RPMI8226 (cell line): Measurements from ENCODE around the gene TIGD2.
"Not testable (repeated sequence)": the region's sequence is repeated elsewhere in the genome, so short reads cannot be mapped to it uniquely, and the experiment has no call there.

ENCODE experiments used
- DNase-seq: peaks from one replicate; pipeline ENCODE4 v3.0.0-alpha.2; 2015

The TIGD2 gene

DNA sequence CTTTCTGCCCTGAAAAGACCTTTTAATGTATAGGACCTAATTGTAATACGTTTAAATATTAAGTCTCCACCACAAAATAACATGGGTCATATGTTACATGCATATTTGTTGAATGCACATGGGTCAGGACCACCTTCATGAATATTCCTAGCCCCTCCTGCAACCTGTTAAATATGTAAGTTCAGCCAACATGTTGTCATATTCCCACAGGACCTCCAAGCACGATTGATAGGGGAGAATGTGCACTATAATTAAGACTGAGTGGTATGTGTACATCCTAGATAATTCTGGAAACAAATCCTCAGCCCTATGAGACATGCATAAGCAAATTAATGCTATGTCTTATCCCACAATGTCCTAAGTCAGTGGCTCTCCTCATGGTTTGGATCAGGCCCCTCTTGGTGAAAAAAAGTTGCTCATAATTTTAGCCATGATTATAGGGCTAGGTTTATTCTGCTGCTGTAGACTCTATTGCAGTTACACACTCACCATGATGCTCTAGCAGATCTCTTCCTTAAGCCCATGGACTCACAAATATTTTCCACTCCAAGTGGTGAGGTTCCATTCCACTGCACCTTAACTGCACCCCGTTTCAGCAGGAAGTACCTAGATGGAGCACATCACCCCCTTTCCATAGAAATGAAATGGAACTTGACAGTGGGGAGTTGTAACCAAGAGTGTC, 10.2 kb downstream of the TIGD2 start:
- DNase-seq: no peak

DNA sequence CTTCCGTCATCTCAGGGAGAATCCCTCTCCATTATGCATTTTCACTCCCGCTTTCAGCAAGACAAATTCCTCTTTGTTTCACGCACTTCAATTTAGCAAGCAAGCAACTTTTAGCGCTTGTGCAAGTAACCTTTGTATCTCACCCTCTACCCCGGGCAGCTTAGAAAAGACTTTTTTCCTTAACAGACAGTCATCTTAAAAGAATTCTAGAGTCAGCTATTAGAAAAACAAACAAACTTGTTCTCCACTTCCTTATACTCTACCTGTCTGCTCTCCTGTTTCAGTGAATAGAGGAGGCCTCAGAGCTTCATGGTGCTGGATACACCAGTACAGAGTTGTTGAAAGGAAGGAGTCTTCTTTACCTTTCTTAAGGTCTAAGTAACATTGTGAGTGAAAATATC, 12.1 kb downstream of the TIGD2 start:
- DNase-seq: no peak

GRCh38 chr4:89125901-89126782, 14.8 kb downstream of the TIGD2 start:
- DNase-seq: no peak

- DNase-seq: no peak
These were observed 17.8 kb downstream of the TIGD2 start for GRCh38 chr4:89129080-89129640.

- DNase-seq: no peak
These were observed 23.5 kb downstream of the TIGD2 start for GRCh38 chr4:89134775-89135319.

DNA sequence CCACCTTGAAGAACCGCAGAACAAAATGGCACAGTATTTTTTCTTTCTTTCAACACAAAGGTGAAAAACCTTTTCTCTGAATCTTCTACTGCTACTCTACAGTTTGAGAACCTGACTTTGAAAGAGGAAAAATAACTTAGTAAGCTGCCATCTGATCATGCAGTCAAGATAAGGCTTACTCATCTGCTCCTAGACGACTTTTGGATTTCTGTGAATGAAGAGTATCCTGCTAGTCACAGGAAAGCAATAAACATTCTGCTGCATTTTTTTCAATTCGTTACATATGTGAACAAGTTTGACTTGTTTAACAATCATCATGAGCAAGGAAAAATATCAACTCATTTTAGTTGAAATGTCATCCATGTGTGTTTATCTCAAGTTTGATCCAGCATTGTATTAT, 25.2 kb downstream of the TIGD2 start:
- DNase-seq: no peak

DNA sequence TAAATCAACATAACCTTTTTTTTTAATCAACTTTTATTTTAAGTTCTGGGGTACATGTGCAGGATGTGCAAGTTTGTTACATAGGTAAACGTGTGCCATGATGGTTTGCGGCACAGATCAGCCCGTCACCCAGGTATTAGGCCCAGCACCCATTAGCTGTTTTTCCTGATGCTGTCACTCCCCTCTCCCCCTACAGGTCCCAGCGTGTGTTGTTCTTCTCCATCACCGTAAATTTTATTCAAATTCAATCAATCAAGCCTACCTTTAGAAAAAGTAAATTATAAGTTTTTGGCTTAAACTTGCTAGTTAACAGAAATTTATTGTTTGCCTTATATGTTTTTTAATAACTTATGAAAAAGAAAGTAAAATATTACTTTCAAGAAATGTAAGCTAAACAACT, 25.9 kb downstream of the TIGD2 start:
- no peak for DNase-seq

- no peak for DNase-seq
These were observed 26.4 kb downstream of the TIGD2 start for GRCh38 chr4:89137695-89138094.

DNA sequence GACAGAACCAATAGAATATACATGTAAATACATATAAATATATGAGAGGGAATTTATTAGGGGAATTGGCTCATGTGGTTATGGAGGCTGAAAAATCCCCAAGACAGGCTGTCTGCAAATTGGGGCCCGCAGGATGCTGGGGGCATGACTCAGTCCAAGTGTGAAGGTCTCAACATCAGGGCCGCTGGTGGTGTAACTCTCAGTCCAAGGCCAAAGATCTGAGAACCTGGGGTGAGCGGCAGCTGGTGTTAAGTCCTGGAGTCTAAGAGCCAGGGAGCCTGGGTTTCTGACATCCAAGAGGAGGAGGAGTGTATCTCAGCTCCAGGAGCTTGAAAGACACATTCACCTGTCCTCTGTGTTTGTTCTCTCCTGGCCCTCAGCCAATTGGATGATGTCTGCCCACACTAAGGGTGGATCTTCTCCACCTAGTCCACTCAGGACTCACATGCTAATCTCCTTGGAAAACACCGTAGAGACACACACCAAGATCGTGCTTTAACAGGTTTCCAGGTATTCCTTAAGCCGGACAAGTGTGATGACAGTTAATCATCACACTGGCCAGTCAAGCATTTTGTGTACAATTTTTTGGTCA, 28.9 kb downstream of the TIGD2 start:
- DNase-seq: peak; percentile 5

- peak; percentile 33 for DNase-seq
These were observed 31.6 kb downstream of the TIGD2 start for GRCh38 chr4:89142691-89143669.

GRCh38 chr4:89144652-89145051, 33.3 kb downstream of the TIGD2 start:
- not testable (repeated sequence) for DNase-seq

DNA sequence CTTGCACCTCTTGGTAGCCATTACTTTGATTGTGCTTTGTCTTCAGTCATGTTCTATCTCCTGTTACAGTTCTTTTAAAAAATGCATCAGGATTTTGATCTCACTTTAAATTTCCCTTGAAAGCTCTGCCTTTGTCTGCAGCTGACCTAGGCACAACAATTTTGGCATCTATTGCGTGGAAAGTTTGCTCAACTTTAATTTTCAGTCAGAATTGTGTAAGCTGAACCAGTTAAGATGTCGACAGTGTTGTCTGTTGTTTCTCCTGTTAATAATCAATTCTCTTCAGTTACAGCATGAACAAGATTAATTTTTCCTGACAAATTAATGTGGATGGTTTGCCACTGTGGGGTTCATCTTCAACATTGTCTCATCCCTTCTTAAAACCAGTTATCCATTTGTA, 34.9 kb downstream of the TIGD2 start:
- DNase-seq: no peak

DNA sequence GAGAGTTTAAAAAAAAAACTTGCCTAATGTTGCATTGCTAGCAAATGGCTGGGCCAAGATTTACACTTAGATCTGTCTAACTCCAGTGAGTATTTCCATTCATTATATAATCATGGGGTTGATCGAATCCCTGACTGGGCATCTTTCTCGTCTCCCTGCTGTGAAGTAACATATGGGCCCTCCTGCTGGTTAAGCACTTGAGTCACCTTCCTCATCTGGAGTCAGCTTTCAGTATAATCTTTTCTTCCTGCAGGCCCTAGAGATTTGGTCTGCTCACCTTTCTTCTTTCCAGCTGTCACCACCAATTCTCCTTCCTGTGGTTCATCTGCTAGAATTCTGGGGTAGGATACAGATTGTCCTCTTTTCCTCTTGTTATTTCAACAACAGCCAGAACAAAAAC, 41.6 kb downstream of the TIGD2 start:
- DNase-seq: peak; percentile 59

DNA sequence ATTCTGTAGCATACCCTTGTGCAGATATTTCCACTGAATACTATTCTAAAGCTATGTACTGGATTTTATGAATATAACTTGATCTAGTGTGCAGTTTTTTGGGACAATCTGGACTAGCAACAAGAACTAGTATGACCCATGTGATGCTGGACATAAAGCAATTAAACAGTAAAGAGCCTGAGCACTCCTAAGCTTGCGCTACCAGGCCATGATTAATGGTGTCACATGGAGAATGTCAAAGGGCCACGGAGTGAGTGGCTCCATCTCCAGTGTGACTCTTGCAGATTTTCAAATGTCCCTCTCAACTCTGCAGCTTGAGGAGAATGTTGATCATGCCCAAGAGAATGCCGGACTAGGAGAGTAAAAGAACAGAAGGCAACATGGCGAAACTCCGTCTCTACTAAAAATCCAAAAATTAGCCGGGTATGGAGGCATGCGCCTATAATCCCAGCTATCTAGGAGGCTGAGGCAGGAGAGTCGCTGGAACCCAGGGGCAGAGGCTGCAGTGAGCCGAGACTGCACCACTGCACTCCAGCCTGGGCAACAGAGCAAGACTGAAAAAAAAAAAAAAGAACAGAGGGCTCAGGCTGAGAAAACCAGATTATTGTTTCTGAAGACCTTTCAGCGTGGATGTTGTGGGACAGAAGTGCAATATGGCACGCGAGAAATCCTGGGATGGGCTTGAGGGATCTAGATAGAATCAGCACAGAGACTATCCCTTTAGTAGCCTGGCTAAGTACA, 45.0 kb downstream of the TIGD2 start:
- no peak for DNase-seq

DNA sequence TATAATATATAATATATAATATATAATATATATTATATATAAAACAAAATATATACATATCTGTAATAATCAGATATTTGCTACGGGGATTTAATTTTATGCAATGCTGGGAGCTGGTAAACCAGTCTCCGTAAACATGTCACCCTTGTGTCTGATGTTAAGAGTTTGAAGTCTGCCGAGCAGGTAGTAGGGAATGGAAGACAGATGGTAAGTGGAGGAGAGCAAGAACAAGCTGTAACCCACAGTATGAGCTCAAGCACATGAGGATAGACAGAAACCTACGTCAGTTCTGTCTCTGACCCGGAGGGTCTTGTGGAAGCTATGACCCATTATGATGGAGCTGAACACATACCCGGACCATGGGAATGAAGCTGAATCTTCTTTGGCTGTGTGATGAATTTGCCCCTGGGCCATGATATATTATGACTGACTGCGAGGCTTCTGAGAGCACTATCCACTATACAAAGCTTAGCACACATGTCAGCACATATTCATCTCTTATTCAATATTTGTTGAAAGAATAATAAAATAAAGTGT, 46.2 kb downstream of the TIGD2 start:
- no peak for DNase-seq

DNA sequence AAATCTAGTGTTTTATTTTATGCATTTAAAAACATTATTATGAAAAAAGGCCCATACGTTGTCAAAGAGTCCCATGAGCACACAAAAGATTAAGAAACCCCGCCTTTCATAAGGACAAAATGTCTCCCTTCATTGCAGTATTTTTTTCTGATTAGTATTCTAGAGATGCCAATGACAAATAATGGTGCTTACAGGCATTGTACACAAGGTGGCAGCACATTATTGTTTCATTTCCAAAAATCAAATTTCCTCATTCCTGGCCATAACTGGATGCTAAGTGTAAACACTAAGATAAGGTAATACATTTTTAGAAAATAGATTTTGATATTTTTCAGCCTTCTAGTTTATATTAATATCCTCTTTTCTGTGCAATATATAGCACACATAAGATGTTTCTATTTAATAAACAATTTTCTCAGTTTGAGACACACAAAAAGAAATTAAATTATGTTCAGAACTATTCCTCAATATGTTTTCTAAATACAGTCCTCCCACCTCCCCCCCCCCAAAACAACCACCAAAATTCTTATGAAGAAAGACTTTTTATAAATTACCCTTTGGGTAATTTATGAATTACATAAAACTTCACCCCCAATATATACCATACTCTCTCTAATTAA, 47.7 kb downstream of the TIGD2 start:
- DNase-seq: peak; percentile 16

- no peak for DNase-seq
These were observed 49.5 kb downstream of the TIGD2 start for GRCh38 chr4:89160806-89161205.

DNA sequence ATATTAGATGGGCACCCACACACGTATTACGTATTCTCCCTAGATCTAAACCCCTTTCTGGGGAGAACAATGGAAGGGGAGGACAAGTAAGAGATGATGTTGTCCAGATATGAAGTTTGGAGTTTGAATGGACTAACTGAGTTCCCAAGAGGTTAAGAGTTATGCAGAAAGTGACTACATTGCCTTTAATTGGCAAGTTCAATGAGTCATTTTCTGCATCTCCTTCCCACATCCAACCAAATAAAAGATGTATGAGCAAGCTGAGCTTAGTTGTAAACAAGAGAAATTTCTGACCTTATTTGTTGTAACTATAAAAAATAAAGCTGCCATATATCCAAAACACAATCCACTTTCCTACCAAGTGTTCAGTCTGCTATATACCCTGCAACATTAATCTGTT, 50.5 kb downstream of the TIGD2 start:
- DNase-seq: no peak

DNA sequence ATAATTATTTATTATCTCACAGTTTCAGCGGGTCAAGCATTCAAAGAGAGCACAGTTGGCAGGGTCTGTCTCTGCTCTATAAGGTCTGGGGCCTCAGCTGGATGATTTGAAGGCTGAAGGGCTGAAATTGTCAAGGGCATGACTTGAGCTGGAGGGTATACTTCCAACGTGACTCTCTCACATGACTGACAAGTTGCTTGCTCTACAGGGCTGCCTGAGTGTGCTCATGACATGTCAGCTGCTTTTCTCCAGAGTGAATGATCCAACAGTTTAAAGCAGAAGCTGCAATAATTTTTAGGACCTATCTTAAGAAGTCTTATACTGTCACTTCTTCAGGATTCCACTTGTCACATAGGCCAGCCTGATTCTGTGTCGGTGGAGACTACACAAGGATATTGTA, 51.2 kb downstream of the TIGD2 start:
- DNase-seq: no peak

DNA sequence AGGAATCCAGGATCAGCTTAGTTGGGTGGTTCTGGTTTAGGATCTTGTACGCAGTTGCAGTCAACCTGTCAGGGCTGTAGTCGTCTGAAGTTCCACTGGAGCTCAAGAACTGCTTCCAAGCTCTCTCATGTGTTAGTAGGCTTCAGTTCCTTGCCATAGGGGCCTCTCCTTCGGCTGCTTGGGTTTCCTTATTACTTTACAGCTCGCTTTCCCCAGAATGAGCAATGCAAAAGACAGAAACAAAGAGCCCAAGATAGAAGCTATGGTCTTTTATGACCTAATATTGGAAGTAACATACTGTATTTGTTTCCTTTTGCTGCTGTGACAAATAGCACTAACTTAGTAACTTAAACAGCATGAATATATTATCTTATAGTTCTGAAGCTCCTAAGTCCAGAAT, 51.7 kb downstream of the TIGD2 start:
- DNase-seq: no peak

DNA sequence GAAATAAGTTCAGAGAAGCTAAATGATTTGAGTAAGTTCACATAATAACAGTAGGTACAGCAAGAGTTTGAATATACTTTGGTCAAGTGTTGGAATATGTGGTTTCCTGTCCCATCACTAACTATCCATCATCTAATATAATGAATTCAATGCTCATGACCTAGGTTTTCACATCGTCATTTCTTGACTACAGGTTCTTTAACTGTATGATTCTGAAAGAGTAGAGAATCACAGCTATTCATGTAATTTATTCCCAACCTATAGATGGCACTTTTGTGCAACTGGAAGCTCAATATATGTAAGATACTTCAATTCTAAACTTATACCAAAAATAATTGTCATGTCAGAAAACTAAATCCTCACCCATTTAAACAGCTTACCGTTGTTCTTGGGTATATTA, 53.1 kb downstream of the TIGD2 start:
- no peak for DNase-seq
